Ammon's horn (tissue), 1 donor: ENCODE measurements around the gene UNC5A.
A peak's percentile ranks its signal among the peaks of the same experiment; 100 is the strongest.

ENCODE experiments used
- DNase-seq: peaks from one replicate; pipeline ENCODE4 v3.0.0-alpha.2; 2016; ENCODE audit warnings: low spot score

The UNC5A gene

GRCh38 chr5:176781638-176782570 lies 28.5 kb upstream of the UNC5A start:
- DNase-seq: no peak

GRCh38 chr5:176784218-176785165 lies 25.9 kb upstream of the UNC5A start:
- DNase-seq: no peak

- no peak for DNase-seq
Observed at GRCh38 chr5:176785184-176786145, 24.9 kb upstream of the UNC5A start.

- DNase-seq: no peak
Observed at GRCh38 chr5:176787676-176788075, 22.7 kb upstream of the UNC5A start.

GRCh38 chr5:176788091-176788490 lies 22.3 kb upstream of the UNC5A start:
- no peak for DNase-seq

GRCh38 chr5:176788941-176789872 lies 21.2 kb upstream of the UNC5A start:
- DNase-seq: no peak

GRCh38 chr5:176789873-176790615 lies 20.3 kb upstream of the UNC5A start:
- DNase-seq: no peak

GRCh38 chr5:176790941-176791340 lies 19.4 kb upstream of the UNC5A start:
- DNase-seq: no peak

GRCh38 chr5:176792655-176793342 lies 17.6 kb upstream of the UNC5A start:
- DNase-seq: peak; percentile 47

GRCh38 chr5:176793343-176793699 lies 17.0 kb upstream of the UNC5A start:
- DNase-seq: peak; percentile 47

- DNase-seq: no peak
Observed at GRCh38 chr5:176793736-176794135, 16.6 kb upstream of the UNC5A start.

GRCh38 chr5:176794509-176794908 lies 15.8 kb upstream of the UNC5A start:
- DNase-seq: no peak

GRCh38 chr5:176796411-176796810 lies 13.9 kb upstream of the UNC5A start:
- no peak for DNase-seq

GRCh38 chr5:176796970-176797369 lies 13.4 kb upstream of the UNC5A start:
- no peak for DNase-seq

GRCh38 chr5:176797456-176798050 lies 12.8 kb upstream of the UNC5A start:
- no peak for DNase-seq

GRCh38 chr5:176798086-176798876 lies 12.1 kb upstream of the UNC5A start:
- DNase-seq: no peak

GRCh38 chr5:176798949-176799348 lies 11.4 kb upstream of the UNC5A start:
- no peak for DNase-seq

GRCh38 chr5:176799488-176799887 lies 10.9 kb upstream of the UNC5A start:
- DNase-seq: no peak
